HepG2 (cell line): Measurements from ENCODE around the gene SRGAP2. TPM values are rescaled to one million over a fixed set of nuclear protein-coding genes. Genes with fewer than 3 reads are reported as not detected.
A peak's percentile ranks its signal among the peaks of the same experiment; 100 is the strongest.
"Not testable (repeated sequence)": the region's sequence is repeated elsewhere in the genome, so short reads cannot be mapped to it uniquely, and the experiment has no call there.

ENCODE experiments used
- ATAC-seq: fragments of 200-7000 bp; cut with Tn5 transposase; 3 replicates; pipeline ENCODE4 v1.9.1; 2020; ENCODE audit warnings: mild to moderate bottlenecking, moderate library complexity
- BruUV-seq: library from RNA; stranded (reverse); fragments of 400-500 nt; replicated peaks from 2 replicates; lab custom pipeline; 2021; lab: Mats Ljungman, UMichigan
- CTCF ChIA-PET: fragments of 300-600 bp; formaldehyde crosslinking; extraction: SDS; loops from one replicate; lab custom pipeline; 2021; ENCODE audit warnings: low total read pairs, inconsistent platforms, low intra/inter-chr PET ratio; lab: Yijun Ruan, JAX
- POLR2A ChIA-PET: fragments of 350-600 bp; sonication (Branson Sonifier 250); formaldehyde crosslinking; loops from one replicate; lab custom pipeline; 2020; ENCODE audit warnings: antibody characterized with exemption, inconsistent platforms; lab: Yijun Ruan, JAX
- DNase-seq: peaks from one replicate; pipeline ENCODE4 v3.0.0-alpha.2; 2015; ENCODE audit warnings: low spot score
- FAIRE-seq: peaks from 3 replicates; lab custom pipeline; 2011; peaks lifted over from hg19 to GRCh38; lab: Jason Lieb, UNC
- H2AFZ ChIP-seq: one replicate; pipeline ENCODE4 v1.6.1; 2011; ENCODE audit warnings: low read length, inconsistent platforms
- H3K27ac ChIP-seq: fragments of 300-600 bp; 3 replicates; pipeline ENCODE4 v1.8.0; 2011; ENCODE audit warnings: mixed run types, mild to moderate bottlenecking, mixed read lengths, low read length, inconsistent platforms; ENCODE audit not compliant: insufficient read depth; ENCODE audit errors: extremely low read length
- H3K27me3 ChIP-seq, 2 experiments: fragments of 200-600 bp in 1 of 2; 2 replicates in 1 of 2; 3 replicates in 1 of 2; pipeline versions ENCODE4 v1.6.0 to v1.8.0; 2011; ENCODE audit warnings: low read length in 2 of 2, mild to moderate bottlenecking in 2 of 2, moderate library complexity in 2 of 2, inconsistent platforms in 1 of 2; ENCODE audit not compliant: insufficient read depth in 2 of 2, control insufficient read depth in 1 of 2
- H3K36me3 ChIP-seq, 2 experiments: fragments of 200-600 bp in 1 of 2; replicated peaks in 1 of 2; 2 replicates in 1 of 2; 3 replicates in 1 of 2; pipeline versions ENCODE4 v1.5.1 to v1.8.0; 2011; ENCODE audit warnings: low read length in 2 of 2, inconsistent platforms in 1 of 2; ENCODE audit not compliant: insufficient read depth in 2 of 2, control insufficient read depth in 1 of 2
- H3K4me1 ChIP-seq: 2 replicates; pipeline ENCODE4 v1.5.1; 2012; ENCODE audit warnings: low read length, inconsistent platforms; ENCODE audit not compliant: insufficient read depth
- H3K4me2 ChIP-seq: 2 replicates; pipeline ENCODE4 v1.6.0; 2011; ENCODE audit warnings: low read depth, low read length, inconsistent platforms
- H3K4me3 ChIP-seq, 3 experiments: fragments of 200-600 bp in 1 of 3; sonication (generic), shearing (Covaris generic) in 1 of 3; replicated peaks in 1 of 3; 2 replicates each; pipeline ENCODE4 v1.5.1; 2011 to 2016; ENCODE audit warnings: low read length in 3 of 3, inconsistent platforms in 2 of 3, low read depth in 2 of 3, mild to moderate bottlenecking in 2 of 3, control low read depth in 1 of 3, mixed read lengths in 1 of 3; ENCODE audit not compliant: insufficient read depth in 1 of 3
- H3K79me2 ChIP-seq: one replicate; pipeline ENCODE4 v1.6.1; 2011; ENCODE audit warnings: low read length, inconsistent platforms; ENCODE audit not compliant: insufficient read depth
- H3K9ac ChIP-seq: 2 replicates; pipeline ENCODE4 v1.6.0; 2011; ENCODE audit warnings: mild to moderate bottlenecking, low read depth, low read length, inconsistent platforms; ENCODE audit not compliant: insufficient read depth
- H3K9me3 ChIP-seq: 2 replicates; pipeline ENCODE4 v1.5.1; 2012; ENCODE audit warnings: mild to moderate bottlenecking, low read length
- H4K20me1 ChIP-seq: 2 replicates; pipeline ENCODE4 v1.6.0; 2011; ENCODE audit warnings: inconsistent platforms, mild to moderate bottlenecking, low read length, moderate library complexity; ENCODE audit not compliant: insufficient read depth
- FOXA3 ChIP-seq: IDR thresholded peaks from 2 replicates; pipeline ENCODE4 v1.6.1; 2016; ENCODE audit warnings: missing genetic modification reagents, missing compliant biosample characterization
- WGBS: methylation state at CpG from one replicate; pipeline ENCODE4 v1.1.6; 2017; ENCODE audit warnings: low lambda C conversion rate; 5-methylcytosine and 5-hydroxymethylcytosine counted together
- in situ Hi-C: cut with HindIII; loops from 2 replicates; pipeline ENCODE4 v1.10.0; 2017; ENCODE audit warnings: low pct_unique_long_range_greater_than_20kb; ENCODE audit not compliant: extremely low pct_ligation_motif_present
- intact Hi-C: fragments of 100-400 bp; cut with micrococcal nuclease; formaldehyde crosslinking; loops from one replicate; pipeline ENCODE4 v1.10.0; 2022; ENCODE audit not compliant: unreplicated experiment
- polyA plus RNA-seq, 8 experiments: library from polyadenylated mRNA; depleted of rRNA in 3 of 8; stranded (reverse) in 7 of 8; unstranded in 1 of 8; fragments of >200 nt; fragmentation: Illumina TruSeq in 4 of 8; extraction: Trizol in 4 of 8; gene quantifications; 2 replicates each; pipeline versions ENCODE4 v1.2.1 to v1.2.3, GENCODE V29; 2011 to 2016; ENCODE audit warnings: low read depth in 4 of 8, missing spikeins in 1 of 8, mixed read lengths in 1 of 8; ENCODE audit not compliant: insufficient read depth in 1 of 8
- total RNA-seq, 5 experiments: library from RNA; depleted of rRNA; stranded (reverse); fragments of >200 nt; fragmentation: Illumina TruSeq; extraction: Trizol; gene quantifications; 2 replicates each; pipeline ENCODE4 v1.2.3, GENCODE V29; 2016; ENCODE audit warnings: low read depth in 1 of 5

SRGAP2 gene
- total and polyA plus RNA-seq, 2 of the 13 experiments (the other 11 are each of a cell fraction or from before 2014, with no cell fraction given), result 11.5 to 24.0 TPM

- H3K27me3 ChIP-seq, FAIRE-seq, H3K27ac ChIP-seq, ATAC-seq, H3K4me3 ChIP-seq, H3K4me2 ChIP-seq, H3K9me3 ChIP-seq, intact Hi-C loops, in situ Hi-C loops, H3K36me3 ChIP-seq, DNase-seq, CTCF ChIA-PET, H3K79me2 ChIP-seq, H4K20me1 ChIP-seq, H3K4me1 ChIP-seq, POLR2A ChIA-PET, H2AFZ ChIP-seq, BruUV-seq, H3K9ac ChIP-seq: not testable (repeated sequence)
- 98% methylated on average over 4 of the region's 4 CpGs for WGBS
These were observed 36.9 kb downstream of the SRGAP2 start for GRCh38 chr1:206240288-206240687.

GRCh38 chr1:206243335-206243734, 40.0 kb downstream of the SRGAP2 start:
- H3K9ac ChIP-seq, H3K27ac ChIP-seq, H2AFZ ChIP-seq, BruUV-seq, H3K4me3 ChIP-seq, H3K4me2 ChIP-seq, H3K9me3 ChIP-seq, H4K20me1 ChIP-seq, CTCF ChIA-PET, POLR2A ChIA-PET, in situ Hi-C loops, H3K79me2 ChIP-seq, intact Hi-C loops, H3K27me3 ChIP-seq, H3K36me3 ChIP-seq, FAIRE-seq, H3K4me1 ChIP-seq: not testable (repeated sequence)
- TF ChIP-seq FOXA3 (CRISPR knock-in tag), result 0 out of 2 replicates have a peak, but pooled peaks have one; percentile 11
- DNase-seq (peak; percentile 13), ATAC-seq (peak; percentile 80)
- WGBS, result 31% methylated on average over 1 of the region's 3 CpGs

GRCh38 chr1:206245479-206245878, 42.1 kb downstream of the SRGAP2 start:
- H3K4me2 ChIP-seq, FAIRE-seq, POLR2A ChIA-PET, H4K20me1 ChIP-seq, ATAC-seq, intact Hi-C loops, H3K9ac ChIP-seq, CTCF ChIA-PET, H3K9me3 ChIP-seq, H3K27me3 ChIP-seq, H3K4me3 ChIP-seq, H3K36me3 ChIP-seq, H3K79me2 ChIP-seq, H3K4me1 ChIP-seq, DNase-seq, H3K27ac ChIP-seq, H2AFZ ChIP-seq, in situ Hi-C loops, BruUV-seq: not testable (repeated sequence)
- WGBS, result 85% methylated on average over 1 of the region's 3 CpGs

- FAIRE-seq, H3K79me2 ChIP-seq, intact Hi-C loops, H3K9ac ChIP-seq, ATAC-seq, H2AFZ ChIP-seq, H3K4me2 ChIP-seq, BruUV-seq, POLR2A ChIA-PET, H3K27me3 ChIP-seq, H3K4me3 ChIP-seq, H3K4me1 ChIP-seq, CTCF ChIA-PET, H3K9me3 ChIP-seq, H3K36me3 ChIP-seq, H3K27ac ChIP-seq, in situ Hi-C loops, DNase-seq, H4K20me1 ChIP-seq: not testable (repeated sequence)
- no CpG with 5 or more reads among the region's 10 CpGs for WGBS
These were observed 43.0 kb downstream of the SRGAP2 start for GRCh38 chr1:206246129-206246886.
